Skeletal muscle satellite cell (primary cell): Measurements from ENCODE around the gene DNAJC5G. TPM values are rescaled to one million over a fixed set of nuclear protein-coding genes. Genes with fewer than 3 reads are reported as not detected.

Source experiments
- H3K27me3 ChIP-seq: 2 replicates; pipeline ENCODE4 v1.7.0; 2013; ENCODE audit warnings: low read length; ENCODE audit not compliant: control insufficient read depth, insufficient read depth
- H3K36me3 ChIP-seq: 2 replicates; pipeline ENCODE4 v1.7.0; 2013; ENCODE audit warnings: mild to moderate bottlenecking, control low read depth, low read length; ENCODE audit not compliant: insufficient read depth
- H3K4me1 ChIP-seq: 2 replicates; pipeline ENCODE4 v1.7.0; 2013; ENCODE audit warnings: low read length; ENCODE audit not compliant: control insufficient read depth, insufficient read depth
- H3K4me2 ChIP-seq: 2 replicates; pipeline ENCODE4 v1.7.0; 2013; ENCODE audit warnings: mild to moderate bottlenecking, low read length
- H3K4me3 ChIP-seq: 2 replicates; pipeline ENCODE4 v1.7.0; 2013; ENCODE audit warnings: low read length
- H3K9ac ChIP-seq: 2 replicates; pipeline ENCODE4 v1.7.0; 2013; ENCODE audit warnings: mild to moderate bottlenecking, low read depth, low read length, moderate library complexity
- H3K9me3 ChIP-seq: replicated peaks from 2 replicates; pipeline ENCODE4 v1.7.0; 2013; ENCODE audit warnings: mild to moderate bottlenecking, control low read depth, low read length
- total RNA-seq: library from RNA; depleted of rRNA; stranded (reverse); fragments of >200 nt; gene quantifications from 2 replicates; pipeline ENCODE4 v1.2.3, GENCODE V29; 2012; rRNA removed

Gene DNAJC5G
- not detected in 2 replicates for total RNA-seq

- Histone ChIP-seq H3K9me3 (no peaks in the 10 kb centered on the region), H3K36me3 (no peaks in the 10 kb centered on the region), H3K9ac (no peak within 1 kb of the TSS), H3K27me3 (peaks cover 27% of the 10 kb centered on the region), H3K4me3 (no peak within 1 kb of the TSS), H3K4me2 (no peak within 1 kb of the TSS), H3K4me1 (peaks cover 1% of the 10 kb centered on the region)
These were observed at the start of gene DNAJC5G for GRCh38 chr2:27275211-27276150. Gene DNAJC5G, plus strand, starts transcription at chr2:27275433. Its CDS starts 1,296 bp downstream, at chr2:27276729.

- H3K9me3 ChIP-seq: no peaks in the 10 kb centered on the region
- no peak overlapping the region for H3K9ac ChIP-seq
- H3K27me3 ChIP-seq: no peaks in the 10 kb centered on the region
- no peak overlapping the region for H3K4me2 ChIP-seq
- peaks cover 74% of the 10 kb centered on the region for H3K36me3 ChIP-seq
- no peak overlapping the region for H3K4me3 ChIP-seq
- no peaks in the 10 kb centered on the region for H3K4me1 ChIP-seq
These were observed 49.7 kb upstream of the DNAJC5G start for GRCh38 chr2:27225526-27225925.

- Histone ChIP-seq H3K4me1 (no peaks in the 10 kb centered on the region), H3K36me3 (peaks cover 77% of the 10 kb centered on the region), H3K4me2 (no peak overlapping the region), H3K9me3 (no peaks in the 10 kb centered on the region), H3K4me3 (no peak overlapping the region), H3K27me3 (no peaks in the 10 kb centered on the region), H3K9ac (no peak overlapping the region)
These were observed 47.7 kb upstream of the DNAJC5G start for GRCh38 chr2:27227501-27227900.

- Histone ChIP-seq H3K4me2 (no peak overlapping the region), H3K9me3 (no peaks in the 10 kb centered on the region), H3K36me3 (peaks cover 82% of the 10 kb centered on the region)
These were observed 43.3 kb upstream of the DNAJC5G start for GRCh38 chr2:27231921-27232320.

GRCh38 chr2:27233341-27233740 is 41.9 kb upstream of the DNAJC5G start:
- Histone ChIP-seq H3K9me3 (no peaks in the 10 kb centered on the region), H3K36me3 (peaks cover 81% of the 10 kb centered on the region), H3K9ac (no peak overlapping the region), H3K27me3 (no peaks in the 10 kb centered on the region), H3K4me2 (no peak overlapping the region), H3K4me1 (no peaks in the 10 kb centered on the region), H3K4me3 (no peak overlapping the region)

More at GRCh38 chr2:27231921-27232320, 43.3 kb upstream of the DNAJC5G start:
- no peak overlapping the region for H3K4me3 ChIP-seq
- no peaks in the 10 kb centered on the region for H3K27me3 ChIP-seq
- H3K4me1 ChIP-seq: no peaks in the 10 kb centered on the region
- no peak overlapping the region for H3K9ac ChIP-seq

GRCh38 chr2:27236136-27236535 is 39.1 kb upstream of the DNAJC5G start:
- no peak overlapping the region for H3K4me2 ChIP-seq
- no peaks in the 10 kb centered on the region for H3K4me1 ChIP-seq
- no peaks in the 10 kb centered on the region for H3K9me3 ChIP-seq
- peaks cover 94% of the 10 kb centered on the region for H3K36me3 ChIP-seq
- H3K9ac ChIP-seq: no peak overlapping the region
- H3K27me3 ChIP-seq: no peaks in the 10 kb centered on the region
- H3K4me3 ChIP-seq: no peak overlapping the region

- H3K9me3 ChIP-seq: no peaks in the 10 kb centered on the region
- H3K36me3 ChIP-seq: peaks cover 94% of the 10 kb centered on the region
- H3K4me3 ChIP-seq: no peak overlapping the region
- no peaks in the 10 kb centered on the region for H3K27me3 ChIP-seq
- no peak overlapping the region for H3K9ac ChIP-seq
- no peaks in the 10 kb centered on the region for H3K4me1 ChIP-seq
- H3K4me2 ChIP-seq: no peak overlapping the region
These were observed 38.6 kb upstream of the DNAJC5G start for GRCh38 chr2:27236626-27237025.

- Histone ChIP-seq H3K4me3 (no peak overlapping the region), H3K27me3 (no peaks in the 10 kb centered on the region), H3K4me1 (no peaks in the 10 kb centered on the region), H3K36me3 (peaks cover 94% of the 10 kb centered on the region), H3K9ac (no peak overlapping the region), H3K9me3 (no peaks in the 10 kb centered on the region), H3K4me2 (no peak overlapping the region)
These were observed 37.8 kb upstream of the DNAJC5G start for GRCh38 chr2:27237341-27237945.

GRCh38 chr2:27238976-27239375 is 36.3 kb upstream of the DNAJC5G start:
- no peak overlapping the region for H3K4me3 ChIP-seq
- no peak overlapping the region for H3K9ac ChIP-seq
- peaks cover 94% of the 10 kb centered on the region for H3K36me3 ChIP-seq
- H3K27me3 ChIP-seq: no peaks in the 10 kb centered on the region
- H3K9me3 ChIP-seq: no peaks in the 10 kb centered on the region
- H3K4me1 ChIP-seq: no peaks in the 10 kb centered on the region
- H3K4me2 ChIP-seq: no peak overlapping the region

- Histone ChIP-seq H3K4me1 (no peaks in the 10 kb centered on the region), H3K9me3 (no peaks in the 10 kb centered on the region), H3K4me2 (no peak overlapping the region), H3K9ac (no peak overlapping the region), H3K36me3 (peaks cover 88% of the 10 kb centered on the region), H3K27me3 (no peaks in the 10 kb centered on the region), H3K4me3 (no peak overlapping the region)
These were observed 34.8 kb upstream of the DNAJC5G start for GRCh38 chr2:27240406-27240805.

GRCh38 chr2:27241761-27242613 is 33.2 kb upstream of the DNAJC5G start:
- Histone ChIP-seq H3K4me2 (no peak overlapping the region), H3K27me3 (no peaks in the 10 kb centered on the region), H3K4me3 (no peak overlapping the region), H3K36me3 (peaks cover 74% of the 10 kb centered on the region), H3K4me1 (no peaks in the 10 kb centered on the region), H3K9ac (no peak overlapping the region), H3K9me3 (no peaks in the 10 kb centered on the region)
